GM21390 (cell line): ENCODE results near the gene JAG1.
"Not testable (repeated sequence)": the region's sequence is repeated elsewhere in the genome, so short reads cannot be mapped to it uniquely, and the experiment has no call there.

ENCODE experiments used
- ATAC-seq: cut with Tn5 transposase; IDR thresholded peaks from one replicate; pipeline ENCODE4 v1.9.1; 2021; ENCODE audit not compliant: unreplicated experiment

The JAG1 gene

DNA sequence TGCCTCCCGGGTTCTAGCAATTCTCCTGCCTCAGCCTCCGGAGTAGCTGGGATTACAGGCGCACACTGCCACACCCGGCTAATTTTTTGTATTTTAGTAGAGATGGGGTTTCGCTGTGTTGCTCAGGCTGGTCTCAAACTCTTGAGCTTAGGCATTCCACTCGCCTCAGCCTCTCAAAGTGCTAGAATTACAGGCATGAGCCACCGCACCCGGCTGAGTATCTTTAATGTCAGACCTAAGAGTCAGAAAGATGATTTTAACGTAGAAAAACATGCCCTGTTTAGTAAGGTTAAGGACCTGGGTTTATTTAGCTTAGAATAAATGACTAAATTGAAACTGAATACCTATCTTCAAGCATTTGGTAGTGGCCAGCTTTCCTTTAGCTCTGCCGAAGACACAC lies 83.4 kb downstream of the JAG1 start:
- ATAC-seq, result not testable (repeated sequence)
